ENCODE data around the gene EPC2. TPM values are rescaled to one million over a fixed set of nuclear protein-coding genes. Genes with fewer than 3 reads are reported as not detected.

EPC2 gene
- total RNA-seq, 1 experiment from 2014 or later = 30.2 TPM

DNA sequence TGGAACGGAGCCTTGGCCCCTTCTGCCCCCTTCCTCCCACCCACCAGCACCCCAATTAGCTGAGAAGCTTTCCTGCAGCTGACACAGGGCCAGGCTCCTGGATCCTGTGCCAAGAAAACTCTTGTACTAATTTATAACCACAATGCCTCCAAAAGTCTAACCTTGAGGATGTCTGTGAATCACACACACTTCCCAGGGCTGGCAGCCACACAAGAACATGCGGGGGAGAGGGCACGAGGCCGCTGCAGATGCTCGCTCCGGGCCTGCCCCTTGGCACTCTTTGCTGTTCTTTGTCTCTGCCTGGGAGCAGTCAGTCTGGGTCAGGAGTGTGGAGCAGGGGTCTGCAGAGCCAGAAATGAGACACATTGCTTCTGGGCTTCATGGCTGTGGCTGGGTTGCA lies 167.8 kb downstream of the EPC2 start:
- ATAC-seq (peak; percentile 71), DNase-seq (ENCODE audit: low read depth, low spot score) (no peak)
- intact Hi-C loops (cut with micrococcal nuclease; ENCODE audit: unreplicated experiment) (no loop called here), in situ Hi-C loops (cut with HindIII; ENCODE audit: low pct_unique_long_range_greater_than_20kb, low sequenced_read_pairs) (no loop called here)
- CTCF ChIA-PET = no interaction called here
- Histone ChIP-seq H3K36me3 (ENCODE audit: control insufficient read depth, insufficient read depth, low read length) (no peaks in the 10 kb centered on the region), H3K27ac (ENCODE audit: low read length) (no peak overlapping the region; the same call in 1 of the 2 replicates), H3K27me3 (ENCODE audit: control insufficient read depth, insufficient read depth, low read length) (no peaks in the 10 kb centered on the region), H3K9me3 (ENCODE audit: control insufficient read depth, insufficient read depth, low read depth, low read length) (no peaks in the 10 kb centered on the region), H3K4me1 (ENCODE audit: control insufficient read depth, insufficient read depth, low read length) (peaks cover 40% of the 10 kb centered on the region), H3K4me3 (ENCODE audit: low read depth in 2 of 2, low read length in 2 of 2) (no peak overlapping the region)
- no TSS peak for BruUV-seq (replicated peaks)
- POLR2A ChIA-PET = no interaction called here
- TF ChIP-seq POLR2AphosphoS5 (IDR thresholded peaks at IDR 0.05; ENCODE audit: low read depth, low read length) = no peak
- TF ChIP-seq TCF7L2 (IDR thresholded peaks at IDR 0.05; ENCODE audit: low read depth, low read length) = no peak
- TF ChIP-seq REST (IDR thresholded peaks at IDR 0.05; ENCODE audit: insufficient read depth in 1 of 2, low read depth in 2 of 2, low read length in 1 of 2) = no peak
- TF ChIP-seq SIN3A (IDR thresholded peaks at IDR 0.05; ENCODE audit: borderline replicate concordance, insufficient read depth, low read depth, low read length) = no peak
- TF ChIP-seq, protein P1, sequence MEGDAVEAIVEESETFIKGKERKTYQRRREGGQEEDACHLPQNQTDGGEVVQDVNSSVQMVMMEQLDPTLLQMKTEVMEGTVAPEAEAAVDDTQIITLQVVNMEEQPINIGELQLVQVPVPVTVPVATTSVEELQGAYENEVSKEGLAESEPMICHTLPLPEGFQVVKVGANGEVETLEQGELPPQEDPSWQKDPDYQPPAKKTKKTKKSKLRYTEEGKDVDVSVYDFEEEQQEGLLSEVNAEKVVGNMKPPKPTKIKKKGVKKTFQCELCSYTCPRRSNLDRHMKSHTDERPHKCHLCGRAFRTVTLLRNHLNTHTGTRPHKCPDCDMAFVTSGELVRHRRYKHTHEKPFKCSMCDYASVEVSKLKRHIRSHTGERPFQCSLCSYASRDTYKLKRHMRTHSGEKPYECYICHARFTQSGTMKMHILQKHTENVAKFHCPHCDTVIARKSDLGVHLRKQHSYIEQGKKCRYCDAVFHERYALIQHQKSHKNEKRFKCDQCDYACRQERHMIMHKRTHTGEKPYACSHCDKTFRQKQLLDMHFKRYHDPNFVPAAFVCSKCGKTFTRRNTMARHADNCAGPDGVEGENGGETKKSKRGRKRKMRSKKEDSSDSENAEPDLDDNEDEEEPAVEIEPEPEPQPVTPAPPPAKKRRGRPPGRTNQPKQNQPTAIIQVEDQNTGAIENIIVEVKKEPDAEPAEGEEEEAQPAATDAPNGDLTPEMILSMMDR (IDR thresholded peaks at IDR 0.05) = no peak

- H3K4me3 ChIP-seq (ENCODE audit: low read depth in 2 of 2, low read length in 2 of 2) = no peak overlapping the region
- BruUV-seq (replicated peaks) = no TSS peak
- intact Hi-C loops (cut with micrococcal nuclease; ENCODE audit: unreplicated experiment) (no loop called here), in situ Hi-C loops (cut with HindIII; ENCODE audit: low pct_unique_long_range_greater_than_20kb, low sequenced_read_pairs) (no loop called here)
- H3K27me3 ChIP-seq (ENCODE audit: control insufficient read depth, insufficient read depth, low read length) = no peaks in the 10 kb centered on the region; the same call in 1 of the 2 replicates
- H3K36me3 ChIP-seq (ENCODE audit: control insufficient read depth, insufficient read depth, low read length) = no peaks in the 10 kb centered on the region
- H3K9me3 ChIP-seq (ENCODE audit: control insufficient read depth, insufficient read depth, low read depth, low read length) = no peaks in the 10 kb centered on the region
- DNase-seq (ENCODE audit: low read depth, low spot score) (no peak), ATAC-seq (no peak)
- H3K27ac ChIP-seq (ENCODE audit: low read length) = peak overlapping the region; percentile 63
- peaks cover 46% of the 10 kb centered on the region for H3K4me1 ChIP-seq (ENCODE audit: control insufficient read depth, insufficient read depth, low read length)
- CTCF ChIA-PET = no interaction called here
- TF ChIP-seq, protein P1 (IDR thresholded peaks at IDR 0.05) = peak; percentile 26; the same call in 1 of the 2 replicates
- TF ChIP-seq SIN3A (IDR thresholded peaks at IDR 0.05; ENCODE audit: borderline replicate concordance, insufficient read depth, low read depth, low read length) = no peak
- POLR2A ChIA-PET = no interaction called here
These were observed 169.1 kb downstream of the EPC2 start for GRCh38 chr2:148813603-148814065.
